DOHH2 (cell line): ENCODE data around the gene FOXN3.

Experiments
- EZH2phosphoT487 ChIP-seq: fragments of 200-600 bp; sonication (generic); IDR thresholded peaks from 2 replicates; pipeline ENCODE4 v1.6.1; 2017; ENCODE audit warnings: borderline replicate concordance, mild to moderate bottlenecking, antibody characterized with exemption, low read length, moderate library complexity, mixed read lengths
- TF ChIP-seq, protein P1 (sequence below): fragments of 200-600 bp; sonication (generic); IDR thresholded peaks from one replicate; pipeline ENCODE4 v1.5.1; 2014; ENCODE audit warnings: antibody characterized with exemption, mild to moderate bottlenecking, low read depth, low read length; ENCODE audit not compliant: poor library complexity, severe bottlenecking

DNA sequence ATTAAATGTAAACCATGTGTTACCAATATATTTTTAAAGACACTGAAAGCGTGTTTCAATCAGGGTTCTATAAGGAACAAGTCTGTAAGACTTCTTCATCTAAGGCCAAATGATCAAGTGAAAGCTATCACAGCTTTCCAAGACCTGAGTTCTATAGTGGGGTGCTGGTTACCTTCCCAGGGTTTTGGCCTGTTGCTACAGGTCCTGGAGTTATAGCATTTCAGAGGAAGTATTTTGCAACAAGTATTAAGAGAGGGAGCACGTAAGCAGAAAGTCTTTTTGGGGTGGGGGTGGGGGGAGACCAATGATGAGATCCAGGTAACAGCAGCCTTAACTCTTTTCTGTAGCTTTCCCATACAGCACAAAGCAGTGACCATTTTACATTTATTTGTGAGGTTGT lies 43.8 kb downstream of the FOXN3 start:
- TF ChIP-seq, protein P1, sequence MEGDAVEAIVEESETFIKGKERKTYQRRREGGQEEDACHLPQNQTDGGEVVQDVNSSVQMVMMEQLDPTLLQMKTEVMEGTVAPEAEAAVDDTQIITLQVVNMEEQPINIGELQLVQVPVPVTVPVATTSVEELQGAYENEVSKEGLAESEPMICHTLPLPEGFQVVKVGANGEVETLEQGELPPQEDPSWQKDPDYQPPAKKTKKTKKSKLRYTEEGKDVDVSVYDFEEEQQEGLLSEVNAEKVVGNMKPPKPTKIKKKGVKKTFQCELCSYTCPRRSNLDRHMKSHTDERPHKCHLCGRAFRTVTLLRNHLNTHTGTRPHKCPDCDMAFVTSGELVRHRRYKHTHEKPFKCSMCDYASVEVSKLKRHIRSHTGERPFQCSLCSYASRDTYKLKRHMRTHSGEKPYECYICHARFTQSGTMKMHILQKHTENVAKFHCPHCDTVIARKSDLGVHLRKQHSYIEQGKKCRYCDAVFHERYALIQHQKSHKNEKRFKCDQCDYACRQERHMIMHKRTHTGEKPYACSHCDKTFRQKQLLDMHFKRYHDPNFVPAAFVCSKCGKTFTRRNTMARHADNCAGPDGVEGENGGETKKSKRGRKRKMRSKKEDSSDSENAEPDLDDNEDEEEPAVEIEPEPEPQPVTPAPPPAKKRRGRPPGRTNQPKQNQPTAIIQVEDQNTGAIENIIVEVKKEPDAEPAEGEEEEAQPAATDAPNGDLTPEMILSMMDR, result no peak
- TF ChIP-seq EZH2phosphoT487, result no peak
